A549 (cell line): ENCODE results near the gene LYPD6.

Experiments used
- RCOR1 ChIP-seq: fragments of 150-350 bp; IDR thresholded peaks from 2 replicates; pipeline ENCODE4 v1.6.1; 2014; ENCODE audit warnings: antibody characterized with exemption, low read length, low read depth
- RFX5 ChIP-seq: fragments of 450-650 bp; IDR thresholded peaks from 2 replicates; pipeline ENCODE4 v1.7.1; 2014; ENCODE audit warnings: antibody characterized with exemption, mild to moderate bottlenecking, moderate library complexity

- TF ChIP-seq RCOR1 (no peak), RFX5 (no peak)
These were observed 100.7 kb downstream of the LYPD6 start for GRCh38 chr2:149430743-149431736.
